CD8-positive, alpha-beta memory T cell (primary cell): ENCODE results near the gene C1orf105. TPM values are rescaled to one million over a fixed set of nuclear protein-coding genes. Genes with fewer than 3 reads are reported as not detected.

Source experiments
- CTCF ChIA-PET: fragments of 350-600 bp; sonication (Branson Sonifier 250); formaldehyde crosslinking; loops from one replicate; lab custom pipeline; 2021; ENCODE audit warnings: antibody characterized with exemption; lab: Charles Lee
- POLR2A ChIA-PET: fragments of 350-600 bp; sonication (Branson Sonifier 250); formaldehyde crosslinking; loops from one replicate; lab custom pipeline; 2021; ENCODE audit warnings: antibody characterized with exemption; lab: Charles Lee
- DNase-seq, 5 donors: peaks; one replicate each; pipeline versions ENCODE4 v3.0.0 to v3.0.0-alpha.2; 2020 to 2022; ENCODE audit warnings: mixed read lengths in 1 of 5
- H3K27ac ChIP-seq: one replicate; pipeline ENCODE4 v1.7.0; 2013; ENCODE audit warnings: low read depth, mild to moderate bottlenecking, low read length, moderate library complexity
- H3K27me3 ChIP-seq: 2 replicates; pipeline ENCODE4 v1.7.0; 2013; ENCODE audit warnings: low read length, mild to moderate bottlenecking; ENCODE audit not compliant: insufficient read depth, poor library complexity, severe bottlenecking
- H3K36me3 ChIP-seq: 2 replicates; pipeline ENCODE4 v1.7.0; 2013; ENCODE audit warnings: mild to moderate bottlenecking, low read length, moderate library complexity; ENCODE audit not compliant: insufficient read depth
- H3K4me1 ChIP-seq: 2 replicates; pipeline ENCODE4 v1.7.0; 2013; ENCODE audit warnings: mild to moderate bottlenecking, low read length, moderate library complexity; ENCODE audit not compliant: insufficient read depth
- H3K4me3 ChIP-seq: 2 replicates; pipeline ENCODE4 v1.7.0; 2013; ENCODE audit warnings: mild to moderate bottlenecking, low read length
- H3K9me3 ChIP-seq: 2 replicates; pipeline ENCODE4 v1.7.0; 2013; ENCODE audit warnings: mild to moderate bottlenecking, low read length
- H3K27ac Mint-ChIP-seq, 8 donors: one replicate each; pipeline ENCODE4 v1.8.0; 2020 to 2021; ENCODE audit warnings: mixed read lengths in 8 of 8, mild to moderate bottlenecking in 6 of 8, inconsistent platforms in 3 of 8, moderate library complexity in 3 of 8
- H3K27me3 Mint-ChIP-seq, 2 donors: one replicate each; pipeline ENCODE4 v1.8.0; 2020 to 2021; ENCODE audit warnings: mixed read lengths in 2 of 2, mild to moderate bottlenecking in 1 of 2, moderate library complexity in 1 of 2
- H3K36me3 Mint-ChIP-seq, 3 donors: one replicate each; pipeline ENCODE4 v1.8.0; 2020 to 2021; ENCODE audit warnings: mixed read lengths in 3 of 3, inconsistent platforms in 1 of 3, mild to moderate bottlenecking in 1 of 3
- H3K4me1 Mint-ChIP-seq, 3 donors: one replicate each; pipeline ENCODE4 v1.8.0; 2020 to 2021; ENCODE audit warnings: mixed read lengths in 3 of 3, inconsistent platforms in 1 of 3, mild to moderate bottlenecking in 1 of 3
- H3K4me3 Mint-ChIP-seq, 7 donors: one replicate each; pipeline ENCODE4 v1.8.0; 2020 to 2021; ENCODE audit warnings: mixed read lengths in 7 of 7, mild to moderate bottlenecking in 6 of 7, moderate library complexity in 4 of 7, inconsistent platforms in 2 of 7
- H3K9me3 Mint-ChIP-seq, 5 donors: one replicate each; pipeline ENCODE4 v1.8.0; 2020 to 2022; ENCODE audit warnings: mixed read lengths in 5 of 5, mild to moderate bottlenecking in 3 of 5, moderate library complexity in 2 of 5, inconsistent platforms in 1 of 5
- polyA plus RNA-seq: library from polyadenylated mRNA; unstranded; fragments of 300-500 nt; fragmentation: Illumina TruSeq; gene quantifications from one replicate; pipeline ENCODE4 v1.2.3, GENCODE V29; 2021
- total RNA-seq, 2 experiments: library from RNA; stranded (reverse); gene quantifications; one replicate each; pipeline ENCODE4 v1.2.3, GENCODE V29; 2021

C1orf105 gene
- total and polyA plus RNA-seq, 3 experiments from 2014 or later = not detected

- Histone ChIP-seq H3K27ac (no peak overlapping the region), H3K9me3 (no peaks in the 10 kb centered on the region), H3K4me1 (peaks cover 42% of the 10 kb centered on the region), H3K27me3 (no peaks in the 10 kb centered on the region), H3K36me3 (no peaks in the 10 kb centered on the region), H3K4me3 (no peak overlapping the region)
- peak overlapping the region in 1 of 8 donors; percentile 60 for H3K27ac Mint-ChIP-seq
- CTCF ChIA-PET = interaction anchor here (2.6 kb wide), 1 partner anchor 305 kb away, joined by 10 read pairs; no protein-coding TSS in a partner anchor
- H3K4me1 Mint-ChIP-seq = peaks cover 47 to 78% (median 61%) of the 10 kb centered on the region in 3 donors
- H3K27me3 Mint-ChIP-seq = no peaks in the 10 kb centered on the region
- peaks cover 0 to 4% (median 0%) of the 10 kb centered on the region in 3 donors for H3K36me3 Mint-ChIP-seq
- H3K4me3 Mint-ChIP-seq = no peak overlapping the region
- POLR2A ChIA-PET = interaction anchor here (1.8 to 2.3 kb wide), 3 partner anchors 14 to 215 kb away, joined by 5 to 9 read pairs (median 8); no protein-coding TSS in a partner anchor
- no peak for DNase-seq
- no peaks in the 10 kb centered on the region for H3K9me3 Mint-ChIP-seq
These were observed 24.9 kb upstream of the C1orf105 start for GRCh38 chr1:172395576-172395975.

GRCh38 chr1:172397221-172397620 lies 23.3 kb upstream of the C1orf105 start:
- Mint-ChIP-seq H3K9me3 (no peaks in the 10 kb centered on the region), H3K27ac (peak overlapping the region in 1 of 8 donors; percentile 42), H3K4me1 (peaks cover 52 to 76% (median 67%) of the 10 kb centered on the region in 3 donors), H3K27me3 (no peaks in the 10 kb centered on the region), H3K36me3 (no peaks in the 10 kb centered on the region), H3K4me3 (no peak overlapping the region)
- Histone ChIP-seq H3K4me3 (no peak overlapping the region), H3K36me3 (no peaks in the 10 kb centered on the region), H3K9me3 (no peaks in the 10 kb centered on the region), H3K4me1 (peaks cover 53% of the 10 kb centered on the region), H3K27ac (no peak overlapping the region), H3K27me3 (no peaks in the 10 kb centered on the region)
- CTCF ChIA-PET = interaction anchor here (1.7 kb wide), 1 partner anchor 394 kb away, joined by 4 read pairs; no protein-coding TSS in a partner anchor
- POLR2A ChIA-PET = no interaction called here
- DNase-seq = no peak

GRCh38 chr1:172397633-172398032 lies 22.9 kb upstream of the C1orf105 start:
- POLR2A ChIA-PET = no interaction called here
- no peaks in the 10 kb centered on the region for H3K27me3 ChIP-seq
- Mint-ChIP-seq H3K36me3 (no peaks in the 10 kb centered on the region), H3K27ac (no peak overlapping the region), H3K27me3 (no peaks in the 10 kb centered on the region), H3K9me3 (no peaks in the 10 kb centered on the region), H3K4me3 (no peak overlapping the region), H3K4me1 (peaks cover 53 to 79% (median 68%) of the 10 kb centered on the region in 3 donors)
- H3K27ac ChIP-seq = no peak overlapping the region
- CTCF ChIA-PET = interaction anchor here (1.0 to 1.7 kb wide), 3 partner anchors 20 to 394 kb away, joined by 3 to 4 read pairs (median 3); no protein-coding TSS in a partner anchor
- H3K4me3 ChIP-seq = no peak overlapping the region
- H3K9me3 ChIP-seq = no peaks in the 10 kb centered on the region
- H3K4me1 ChIP-seq = peaks cover 53% of the 10 kb centered on the region
- no peaks in the 10 kb centered on the region for H3K36me3 ChIP-seq
- DNase-seq = no peak

- no peaks in the 10 kb centered on the region for H3K27me3 ChIP-seq
- H3K36me3 ChIP-seq = no peaks in the 10 kb centered on the region
- Mint-ChIP-seq H3K27ac (peak overlapping the region in 1 of 8 donors; percentile 17), H3K9me3 (no peaks in the 10 kb centered on the region), H3K36me3 (no peaks in the 10 kb centered on the region), H3K4me3 (no peak overlapping the region), H3K4me1 (peaks cover 58 to 79% (median 69%) of the 10 kb centered on the region in 3 donors), H3K27me3 (no peaks in the 10 kb centered on the region)
- no peaks in the 10 kb centered on the region for H3K9me3 ChIP-seq
- DNase-seq = no peak
- ChIA-PET CTCF (interaction anchor here (0.9 to 1.7 kb wide), 6 partner anchors 9 to 395 kb away, joined by 3 to 4 read pairs (median 3); no protein-coding TSS in a partner anchor), POLR2A (no interaction called here)
- H3K27ac ChIP-seq = no peak overlapping the region
- H3K4me3 ChIP-seq = no peak overlapping the region
- H3K4me1 ChIP-seq = peaks cover 52% of the 10 kb centered on the region
These were observed 22.3 kb upstream of the C1orf105 start for GRCh38 chr1:172398193-172398592.

GRCh38 chr1:172398970-172399755 lies 21.3 kb upstream of the C1orf105 start:
- peaks cover 54 to 75% (median 66%) of the 10 kb centered on the region in 3 donors for H3K4me1 Mint-ChIP-seq
- POLR2A ChIA-PET = interaction anchor here (0.6 to 1.2 kb wide), 3 partner anchors 22 to 218 kb away, joined by 3 to 4 read pairs (median 3); no protein-coding TSS in a partner anchor
- Histone ChIP-seq H3K4me1 (peaks cover 44% of the 10 kb centered on the region), H3K36me3 (no peaks in the 10 kb centered on the region), H3K27ac (no peak overlapping the region), H3K9me3 (no peaks in the 10 kb centered on the region), H3K4me3 (peak overlapping the region; percentile 16), H3K27me3 (no peaks in the 10 kb centered on the region)
- H3K9me3 Mint-ChIP-seq = no peaks in the 10 kb centered on the region
- CTCF ChIA-PET = interaction anchor here (0.7 to 1.9 kb wide), 18 partner anchors 9 to 411 kb away, joined by 3 to 12 read pairs (median 3); partner anchors contain the start of gene PIGC
- H3K36me3 Mint-ChIP-seq = no peaks in the 10 kb centered on the region
- H3K27me3 Mint-ChIP-seq = no peaks in the 10 kb centered on the region
- peak overlapping the region in 6 of 7 donors; percentile 22 to 82 (median 54) for H3K4me3 Mint-ChIP-seq
- peak overlapping the region in 5 of 8 donors; percentile 1 to 83 (median 29) for H3K27ac Mint-ChIP-seq
- peak in 2 of 5 donors; percentile 21 to 39 for DNase-seq

GRCh38 chr1:172399756-172400721 lies 20.4 kb upstream of the C1orf105 start:
- Histone ChIP-seq H3K4me3 (no peak overlapping the region), H3K4me1 (peaks cover 35% of the 10 kb centered on the region), H3K27me3 (no peaks in the 10 kb centered on the region), H3K9me3 (no peaks in the 10 kb centered on the region), H3K36me3 (no peaks in the 10 kb centered on the region), H3K27ac (no peak overlapping the region)
- no peak for DNase-seq
- Mint-ChIP-seq H3K4me3 (peak overlapping the region in 4 of 7 donors; percentile 51 to 82 (median 64)), H3K27me3 (no peaks in the 10 kb centered on the region), H3K36me3 (no peaks in the 10 kb centered on the region), H3K4me1 (peaks cover 45 to 71% (median 57%) of the 10 kb centered on the region in 3 donors), H3K9me3 (no peaks in the 10 kb centered on the region), H3K27ac (peak overlapping the region in 5 of 8 donors; percentile 1 to 72 (median 29))
- ChIA-PET POLR2A (interaction anchor here (1.0 to 1.2 kb wide), 2 partner anchors 23 to 219 kb away, joined by 3 to 4 read pairs; no protein-coding TSS in a partner anchor), CTCF (interaction anchor here (0.7 to 1.9 kb wide), 15 partner anchors 16 to 412 kb away, joined by 3 to 12 read pairs (median 3); partner anchors contain the start of gene PIGC)

GRCh38 chr1:172400722-172401105 lies 19.8 kb upstream of the C1orf105 start:
- no peaks in the 10 kb centered on the region for H3K9me3 Mint-ChIP-seq
- Histone ChIP-seq H3K4me1 (peaks cover 28% of the 10 kb centered on the region), H3K9me3 (no peaks in the 10 kb centered on the region), H3K27ac (no peak overlapping the region), H3K4me3 (no peak overlapping the region), H3K36me3 (no peaks in the 10 kb centered on the region), H3K27me3 (no peaks in the 10 kb centered on the region)
- H3K4me3 Mint-ChIP-seq = peak overlapping the region in 1 of 7 donors; percentile 38
- ChIA-PET POLR2A (no interaction called here), CTCF (interaction anchor here (1.9 kb wide), 2 partner anchors 16 to 398 kb away, joined by 4 to 12 read pairs; no protein-coding TSS in a partner anchor)
- H3K36me3 Mint-ChIP-seq = no peaks in the 10 kb centered on the region
- peak overlapping the region in 1 of 8 donors; percentile 19 for H3K27ac Mint-ChIP-seq
- H3K4me1 Mint-ChIP-seq = peaks cover 45 to 65% (median 56%) of the 10 kb centered on the region in 3 donors
- DNase-seq = no peak
- no peaks in the 10 kb centered on the region for H3K27me3 Mint-ChIP-seq
